T-helper 2 cell (primary cell): ENCODE results near the gene REST.
"Not testable (repeated sequence)": the region's sequence is repeated elsewhere in the genome, so short reads cannot be mapped to it uniquely, and the experiment has no call there.

Experiments
- DNase-seq, 5 experiments: peaks; one replicate each; pipeline versions ENCODE4 v3.0.0 to v3.0.0-alpha.2; 2012 to 2022
- total RNA-seq, 2 donors: gene quantifications; one replicate each; lab custom pipeline; 2026; lab: John Stamatoyannopoulos, UW

REST gene
- total RNA-seq, result 136 to 155 reads per million in 2 donors

- peak; percentile 68 to 87 (median 79) for DNase-seq
Observed at GRCh38 chr4:56907489-56908205, at the start of gene REST. Gene REST (plus strand): TSS chr4:56907900. CDS start chr4:56910639, 2,739 bp downstream.

- no peak for DNase-seq
Observed at GRCh38 chr4:56859841-56860240, 47.9 kb upstream of the REST start.

GRCh38 chr4:56860781-56861180, 46.9 kb upstream of the REST start:
- peak in 1 of 5 experiments; percentile 38 for DNase-seq

- DNase-seq, result no peak
Observed at GRCh38 chr4:56861360-56861759, 46.3 kb upstream of the REST start.

- DNase-seq, result peak in 1 of 5 experiments; percentile 15
Observed at GRCh38 chr4:56863441-56864139, 44.1 kb upstream of the REST start.

GRCh38 chr4:56870946-56871345, 36.8 kb upstream of the REST start:
- no peak for DNase-seq

- no peak for DNase-seq
Observed at GRCh38 chr4:56871371-56871866, 36.3 kb upstream of the REST start.

- DNase-seq, result no peak
Observed at GRCh38 chr4:56874166-56874565, 33.5 kb upstream of the REST start.

GRCh38 chr4:56874923-56875322, 32.8 kb upstream of the REST start:
- no peak for DNase-seq

- no peak for DNase-seq
Observed at GRCh38 chr4:56876264-56876663, 31.4 kb upstream of the REST start.

GRCh38 chr4:56879996-56880395, 27.7 kb upstream of the REST start:
- DNase-seq, result no peak

GRCh38 chr4:56880572-56880971, 27.1 kb upstream of the REST start:
- DNase-seq, result no peak

- DNase-seq, result not testable (repeated sequence)
Observed at GRCh38 chr4:56884511-56884910, 23.2 kb upstream of the REST start.

GRCh38 chr4:56892691-56893090, 15.0 kb upstream of the REST start:
- no peak for DNase-seq

- not testable (repeated sequence) for DNase-seq
Observed at GRCh38 chr4:56897842-56898241, 9.9 kb upstream of the REST start.

- DNase-seq, result not testable (repeated sequence)
Observed at GRCh38 chr4:56900186-56900585, 7.5 kb upstream of the REST start.

- no peak for DNase-seq
Observed at GRCh38 chr4:56902703-56903102, 5.0 kb upstream of the REST start.

- no peak for DNase-seq
Observed at GRCh38 chr4:56905796-56906195, 1.9 kb upstream of the REST start.

- peak in 3 of 5 experiments; percentile 7 to 12 (median 12) for DNase-seq
Observed at GRCh38 chr4:56906489-56907393, 959 bp upstream of the REST start.

GRCh38 chr4:56908206-56909085, 746 bp downstream of the REST start:
- DNase-seq, result peak; percentile 42 to 76 (median 65)

- peak; percentile 3 to 76 (median 22) for DNase-seq
Observed at GRCh38 chr4:56909086-56909894, 1.6 kb downstream of the REST start.
